NCI-H226 (cell line): ENCODE data around the gene NMT2.

ENCODE experiments used
- DNase-seq: peaks from one replicate; pipeline ENCODE4 v3.0.0-alpha.2; 2015

NMT2 gene

GRCh38 chr10:15140698-15141097 is 27.8 kb downstream of the NMT2 start:
- DNase-seq, result no peak

- no peak for DNase-seq
Measured at GRCh38 chr10:15137636-15138035, 30.9 kb downstream of the NMT2 start.

- DNase-seq, result no peak
Measured at GRCh38 chr10:15137036-15137359, 31.5 kb downstream of the NMT2 start.

- DNase-seq, result no peak
Measured at GRCh38 chr10:15136129-15137035, 32.1 kb downstream of the NMT2 start.

DNA sequence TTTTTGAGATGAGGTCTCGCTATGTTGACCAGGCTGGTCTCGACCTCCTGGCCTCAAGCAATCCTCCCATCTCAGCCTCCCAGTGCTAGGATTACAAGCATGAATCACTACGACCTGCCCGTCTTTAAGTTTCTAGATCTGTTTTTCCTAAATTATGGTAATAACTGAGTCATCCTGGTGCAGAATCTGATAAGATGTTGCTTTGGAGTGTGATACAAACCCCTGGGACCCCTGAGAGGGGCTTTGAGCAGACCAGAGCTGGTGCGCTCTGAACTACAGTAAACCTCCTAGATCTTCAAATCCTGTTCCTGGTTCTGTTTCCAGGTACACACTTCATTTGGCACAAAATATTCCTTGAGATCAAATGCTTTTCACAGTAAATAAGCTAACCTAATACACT is 37.2 kb downstream of the NMT2 start:
- DNase-seq, result no peak

GRCh38 chr10:15124908-15125307 is 43.6 kb downstream of the NMT2 start:
- no peak for DNase-seq

- DNase-seq, result no peak
Measured at GRCh38 chr10:15124190-15124589, 44.3 kb downstream of the NMT2 start.

DNA sequence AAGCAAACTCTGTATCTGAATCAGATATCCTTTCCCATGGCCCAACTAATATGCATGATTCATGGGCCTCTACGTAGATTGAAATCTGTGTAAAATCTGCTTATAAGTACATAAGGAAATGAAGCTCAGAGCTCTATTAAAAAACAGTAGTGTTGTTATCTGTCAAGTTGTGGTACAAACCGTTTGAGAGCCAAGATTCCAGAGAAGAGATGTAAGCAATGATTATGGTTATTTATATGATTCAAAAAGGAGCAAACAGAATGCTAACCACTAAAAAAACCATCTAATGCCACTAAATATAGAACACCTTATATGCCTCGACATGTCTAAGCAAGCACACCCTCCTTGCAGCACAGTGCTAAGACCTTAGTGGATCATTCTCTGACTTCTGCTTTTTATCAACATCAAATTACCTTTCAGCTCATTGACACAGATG is 44.7 kb downstream of the NMT2 start:
- DNase-seq, result peak; percentile 53

- no peak for DNase-seq
Measured at GRCh38 chr10:15122477-15123030, 45.9 kb downstream of the NMT2 start.

- DNase-seq, result peak; percentile 15
Measured at GRCh38 chr10:15121707-15122106, 46.8 kb downstream of the NMT2 start.

GRCh38 chr10:15120523-15120922 is 48.0 kb downstream of the NMT2 start:
- peak; percentile 16 for DNase-seq

GRCh38 chr10:15118615-15119014 is 49.9 kb downstream of the NMT2 start:
- no peak for DNase-seq

DNA sequence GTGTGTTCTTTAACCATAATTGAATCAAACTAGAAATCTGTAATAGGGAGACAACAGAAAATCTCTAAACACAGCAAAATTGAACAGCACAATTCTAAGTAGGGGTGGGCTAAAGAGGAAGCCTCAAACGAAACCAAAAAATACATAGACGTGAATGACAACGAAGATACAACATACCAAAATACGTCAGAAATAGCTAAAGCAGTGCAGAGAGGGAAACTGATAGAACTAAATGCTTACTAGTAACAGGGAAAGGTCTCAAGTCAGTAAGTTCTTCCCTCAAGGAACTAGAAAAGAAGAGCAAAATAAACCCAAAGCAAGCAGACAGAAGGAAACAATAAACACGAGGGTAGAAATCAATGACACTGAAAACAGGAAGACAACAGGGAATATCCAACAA is 52.3 kb downstream of the NMT2 start:
- DNase-seq, result no peak

DNA sequence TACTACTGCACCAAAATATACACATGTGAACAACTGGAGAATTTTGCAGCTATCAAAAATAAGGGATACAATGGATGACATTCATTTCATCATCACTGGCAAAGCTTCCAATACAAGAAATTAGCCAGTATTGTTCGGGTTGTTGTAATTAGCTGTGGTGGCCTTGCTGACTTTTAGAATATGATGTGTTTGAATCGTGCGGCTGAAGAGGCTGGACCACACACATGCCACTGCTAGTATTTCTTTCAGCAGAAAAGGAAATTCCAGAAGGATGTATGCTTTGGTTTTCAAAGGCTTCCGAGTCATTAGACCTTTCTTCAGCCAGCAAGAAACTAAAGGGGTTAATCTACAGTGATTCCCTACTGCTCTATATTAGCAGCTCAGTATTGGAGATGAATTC is 54.7 kb downstream of the NMT2 start:
- DNase-seq, result no peak

DNA sequence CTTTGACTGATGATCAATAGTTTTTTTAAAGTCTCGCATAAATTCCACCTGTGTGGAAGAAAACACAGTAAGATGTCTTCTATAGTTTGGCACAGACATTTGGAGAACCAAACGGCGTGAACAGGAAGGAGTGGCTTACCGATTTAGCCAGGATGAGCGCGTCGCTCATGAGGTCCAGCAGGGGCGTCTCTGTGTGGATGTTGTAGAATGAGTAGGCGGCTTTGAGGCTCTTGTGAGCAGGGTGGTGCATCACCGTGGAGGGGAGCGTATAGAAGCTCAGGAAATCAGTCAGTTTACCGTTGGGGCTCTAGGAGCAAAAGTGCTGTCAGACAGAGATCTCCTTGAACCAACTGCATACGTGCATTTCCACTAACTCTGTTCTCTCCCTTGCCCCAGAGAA is 55.8 kb downstream of the NMT2 start:
- no peak for DNase-seq

DNA sequence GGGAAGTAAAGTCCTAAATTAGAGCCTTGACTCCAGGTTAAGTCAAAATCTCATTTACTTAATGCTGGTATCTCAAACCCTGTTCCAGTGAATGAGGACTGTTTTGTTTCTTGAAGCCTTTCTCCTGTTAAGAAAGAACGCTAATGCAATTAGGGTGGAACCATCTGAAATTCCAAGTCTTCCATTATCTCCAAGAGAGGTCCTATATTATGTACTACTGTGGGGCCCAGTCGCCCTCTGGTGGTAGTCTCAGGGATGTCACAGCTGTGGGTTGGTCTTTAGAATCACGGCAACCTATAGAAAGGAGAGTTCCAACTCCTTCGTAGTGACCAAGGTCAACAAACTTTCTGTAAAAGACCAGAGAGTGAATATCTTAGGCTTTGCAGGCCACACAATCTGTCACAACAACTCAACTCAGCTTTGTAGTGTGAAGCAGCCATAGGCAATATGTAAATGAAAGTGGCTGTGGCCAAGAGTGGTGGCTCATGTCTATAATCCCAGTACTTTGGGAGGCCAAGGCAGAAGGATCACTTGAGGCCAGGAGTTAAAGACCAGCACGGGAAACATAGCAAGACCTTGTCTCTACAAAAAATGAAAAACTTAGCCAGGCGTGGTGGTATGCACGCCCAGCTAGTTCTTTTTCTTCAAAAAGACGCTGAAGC is 62.0 kb downstream of the NMT2 start:
- peak; percentile 41 for DNase-seq

GRCh38 chr10:15103513-15103912 is 65.0 kb downstream of the NMT2 start:
- no peak for DNase-seq

- DNase-seq, result no peak
Measured at GRCh38 chr10:15099886-15100285, 68.6 kb downstream of the NMT2 start.

GRCh38 chr10:15097011-15097812 is 71.3 kb downstream of the NMT2 start, which contains the start of gene RPP38:
RPP38 (plus strand) TSS chr10:15097355; CDS start chr10:15103315, 5,960 bp downstream.
- DNase-seq, result peak; percentile 93

DNA sequence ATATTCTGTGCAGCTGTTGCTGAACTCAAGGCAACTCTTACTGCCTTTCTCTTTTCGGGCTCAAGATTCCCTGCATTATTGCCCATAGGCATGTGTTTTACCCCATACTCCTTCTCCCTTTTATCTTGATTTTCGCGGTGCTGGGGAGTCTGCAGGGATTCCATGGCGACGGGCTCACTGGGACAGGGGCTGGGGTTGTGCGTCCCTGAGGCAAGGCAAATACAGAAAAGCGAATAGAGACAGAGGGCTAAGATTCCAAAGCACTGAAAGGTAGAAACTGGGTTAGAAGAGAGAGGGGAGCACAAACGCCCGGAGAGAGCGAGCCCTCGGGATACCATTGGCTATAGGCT is 71.9 kb downstream of the NMT2 start:
- DNase-seq, result no peak

- DNase-seq, result no peak
Measured at GRCh38 chr10:15092855-15093408, 75.6 kb downstream of the NMT2 start.

GRCh38 chr10:15091418-15091817 is 77.1 kb downstream of the NMT2 start:
- no peak for DNase-seq
